ENCODE data around the gene MTERF4. TPM values are rescaled to one million over a fixed set of nuclear protein-coding genes. Genes with fewer than 3 reads are reported as not detected.

Gene MTERF4
- total RNA-seq, 1 donor from 2014 or later, result 21.5 TPM

- H3K27me3 Mint-ChIP-seq (ENCODE audit: low read depth), result peaks cover 19% of the 10 kb centered on the region
- H3K27ac Mint-ChIP-seq (ENCODE audit: unreplicated experiment), result no peak overlapping the region
- no peak for TF ChIP-seq CTCF (IDR thresholded peaks at IDR 0.05)
- H3K36me3 Mint-ChIP-seq (ENCODE audit: low read depth), result peaks cover 2% of the 10 kb centered on the region
- H3K4me1 Mint-ChIP-seq (ENCODE audit: low read depth), result no peaks in the 10 kb centered on the region
- DNase-seq (ENCODE audit: low spot score), result no peak
- no peaks in the 10 kb centered on the region for H3K9me3 Mint-ChIP-seq (ENCODE audit: low read depth)
- H3K4me3 Mint-ChIP-seq (ENCODE audit: unreplicated experiment), result no peak overlapping the region
Observed at GRCh38 chr2:241074065-241074818, 27.8 kb downstream of the MTERF4 start.

- Mint-ChIP-seq H3K27ac (ENCODE audit: unreplicated experiment) (no peak overlapping the region), H3K9me3 (ENCODE audit: low read depth) (no peaks in the 10 kb centered on the region), H3K27me3 (ENCODE audit: low read depth) (peaks cover 23% of the 10 kb centered on the region), H3K4me1 (ENCODE audit: low read depth) (no peaks in the 10 kb centered on the region), H3K4me3 (ENCODE audit: unreplicated experiment) (no peak overlapping the region), H3K36me3 (ENCODE audit: low read depth) (peaks cover 2% of the 10 kb centered on the region)
- no peak for DNase-seq (ENCODE audit: low spot score)
- TF ChIP-seq CTCF (IDR thresholded peaks at IDR 0.05), result no peak
Observed at GRCh38 chr2:241073166-241074064, 28.7 kb downstream of the MTERF4 start.

GRCh38 chr2:241072553-241073165 is 29.4 kb downstream of the MTERF4 start:
- Mint-ChIP-seq H3K9me3 (ENCODE audit: low read depth) (no peaks in the 10 kb centered on the region), H3K27me3 (ENCODE audit: low read depth) (peaks cover 23% of the 10 kb centered on the region), H3K27ac (ENCODE audit: unreplicated experiment) (no peak overlapping the region), H3K4me1 (ENCODE audit: low read depth) (no peaks in the 10 kb centered on the region), H3K36me3 (ENCODE audit: low read depth) (peaks cover 2% of the 10 kb centered on the region), H3K4me3 (ENCODE audit: unreplicated experiment) (no peak overlapping the region)
- no peak for TF ChIP-seq CTCF (IDR thresholded peaks at IDR 0.05)
- no peak for DNase-seq (ENCODE audit: low spot score)

GRCh38 chr2:241072151-241072550 is 29.9 kb downstream of the MTERF4 start:
- Mint-ChIP-seq H3K27me3 (ENCODE audit: low read depth) (peaks cover 23% of the 10 kb centered on the region), H3K9me3 (ENCODE audit: low read depth) (no peaks in the 10 kb centered on the region), H3K36me3 (ENCODE audit: low read depth) (peaks cover 2% of the 10 kb centered on the region), H3K27ac (ENCODE audit: unreplicated experiment) (no peak overlapping the region), H3K4me3 (ENCODE audit: unreplicated experiment) (no peak overlapping the region), H3K4me1 (ENCODE audit: low read depth) (no peaks in the 10 kb centered on the region)
- DNase-seq (ENCODE audit: low spot score), result no peak
- TF ChIP-seq CTCF (IDR thresholded peaks at IDR 0.05), result no peak

GRCh38 chr2:241071677-241072111 is 30.4 kb downstream of the MTERF4 start:
- DNase-seq (ENCODE audit: low spot score), result no peak
- H3K27me3 Mint-ChIP-seq (ENCODE audit: low read depth), result peaks cover 23% of the 10 kb centered on the region
- H3K4me3 Mint-ChIP-seq (ENCODE audit: unreplicated experiment), result no peak overlapping the region
- H3K36me3 Mint-ChIP-seq (ENCODE audit: low read depth), result peaks cover 2% of the 10 kb centered on the region
- H3K27ac Mint-ChIP-seq (ENCODE audit: unreplicated experiment), result no peak overlapping the region
- no peaks in the 10 kb centered on the region for H3K4me1 Mint-ChIP-seq (ENCODE audit: low read depth)
- TF ChIP-seq CTCF (IDR thresholded peaks at IDR 0.05), result no peak
- no peaks in the 10 kb centered on the region for H3K9me3 Mint-ChIP-seq (ENCODE audit: low read depth)
